ENCODE data around the gene HNRNPA0. TPM values are rescaled to one million over a fixed set of nuclear protein-coding genes. Genes with fewer than 3 reads are reported as not detected.
A peak's percentile ranks its signal among the peaks of the same experiment; 100 is the strongest.
"Not testable (repeated sequence)": the region's sequence is repeated elsewhere in the genome, so short reads cannot be mapped to it uniquely, and the experiment has no call there.

The HNRNPA0 gene
- 79.3 and 83.7 TPM in 2 replicates for total RNA-seq (2014; rRNA removed; shearing (Covaris generic))

GRCh38 chr5:137754188-137754960 is at the start of gene HNRNPA0:
Gene HNRNPA0 (minus strand): TSS chr5:137754363. CDS start chr5:137754066, 297 bp downstream.
- in situ Hi-C loops (cut with HindIII; ENCODE audit: low sequenced_read_pairs): no loop called here
- peak; percentile 97 for DNase-seq (ENCODE audit: low spot score)

- DNase-seq (ENCODE audit: low spot score): no peak
- in situ Hi-C loops (cut with HindIII; ENCODE audit: low sequenced_read_pairs): no loop called here
Observed at GRCh38 chr5:137802282-137803210, 48.4 kb upstream of the HNRNPA0 start.

GRCh38 chr5:137800700-137801411 is 46.7 kb upstream of the HNRNPA0 start:
- in situ Hi-C loops (cut with HindIII; ENCODE audit: low sequenced_read_pairs): no loop called here
- no peak for DNase-seq (ENCODE audit: low spot score)

- DNase-seq (ENCODE audit: low spot score): no peak
- in situ Hi-C loops (cut with HindIII; ENCODE audit: low sequenced_read_pairs): no loop called here
Observed at GRCh38 chr5:137796279-137796678, 42.1 kb upstream of the HNRNPA0 start.

GRCh38 chr5:137794863-137795262 is 40.7 kb upstream of the HNRNPA0 start:
- no peak for DNase-seq (ENCODE audit: low spot score)
- in situ Hi-C loops (cut with HindIII; ENCODE audit: low sequenced_read_pairs): no loop called here

- in situ Hi-C loops (cut with HindIII; ENCODE audit: low sequenced_read_pairs): no loop called here
- DNase-seq (ENCODE audit: low spot score): no peak
Observed at GRCh38 chr5:137792303-137792702, 38.1 kb upstream of the HNRNPA0 start.

- no peak for DNase-seq (ENCODE audit: low spot score)
- in situ Hi-C loops (cut with HindIII; ENCODE audit: low sequenced_read_pairs): no loop called here
Observed at GRCh38 chr5:137791799-137792198, 37.6 kb upstream of the HNRNPA0 start.

GRCh38 chr5:137791387-137791786 is 37.2 kb upstream of the HNRNPA0 start:
- in situ Hi-C loops (cut with HindIII; ENCODE audit: low sequenced_read_pairs): no loop called here
- no peak for DNase-seq (ENCODE audit: low spot score)

- in situ Hi-C loops (cut with HindIII; ENCODE audit: low sequenced_read_pairs): not testable (repeated sequence)
Observed at GRCh38 chr5:137788560-137788959, 34.4 kb upstream of the HNRNPA0 start.

GRCh38 chr5:137782984-137783536 is 28.9 kb upstream of the HNRNPA0 start:
- DNase-seq (ENCODE audit: low spot score): no peak
- in situ Hi-C loops (cut with HindIII; ENCODE audit: low sequenced_read_pairs): no loop called here

More at GRCh38 chr5:137788560-137788959, 34.4 kb upstream of the HNRNPA0 start:
- DNase-seq (ENCODE audit: low spot score): not testable (repeated sequence)

- DNase-seq (ENCODE audit: low spot score): no peak
- in situ Hi-C loops (cut with HindIII; ENCODE audit: low sequenced_read_pairs): no loop called here
Observed at GRCh38 chr5:137782055-137782454, 27.9 kb upstream of the HNRNPA0 start.

- peak; percentile 85 for DNase-seq (ENCODE audit: low spot score)
- in situ Hi-C loops (cut with HindIII; ENCODE audit: low sequenced_read_pairs): no loop called here
Observed at GRCh38 chr5:137778772-137779564, 24.8 kb upstream of the HNRNPA0 start.

GRCh38 chr5:137767937-137768336 is 13.8 kb upstream of the HNRNPA0 start:
- DNase-seq (ENCODE audit: low spot score); in situ Hi-C loops (cut with HindIII; ENCODE audit: low sequenced_read_pairs): not testable (repeated sequence)

GRCh38 chr5:137761566-137761965 is 7.4 kb upstream of the HNRNPA0 start:
- in situ Hi-C loops (cut with HindIII; ENCODE audit: low sequenced_read_pairs): no loop called here
- no peak for DNase-seq (ENCODE audit: low spot score)

- in situ Hi-C loops (cut with HindIII; ENCODE audit: low sequenced_read_pairs): no loop called here
- DNase-seq (ENCODE audit: low spot score): no peak
Observed at GRCh38 chr5:137760719-137761516, 6.8 kb upstream of the HNRNPA0 start.

- no peak for DNase-seq (ENCODE audit: low spot score)
- in situ Hi-C loops (cut with HindIII; ENCODE audit: low sequenced_read_pairs): no loop called here
Observed at GRCh38 chr5:137760294-137760693, 6.1 kb upstream of the HNRNPA0 start.

GRCh38 chr5:137758715-137759306 is 4.6 kb upstream of the HNRNPA0 start:
- in situ Hi-C loops (cut with HindIII; ENCODE audit: low sequenced_read_pairs): no loop called here

More at GRCh38 chr5:137758715-137759306, 4.6 kb upstream of the HNRNPA0 start:
- DNase-seq (ENCODE audit: low spot score): no peak

Data from G401 (cell line).